Esophagus (tissue), 2 donors: ENCODE data around the gene MLH3. TPM values are rescaled to one million over a fixed set of nuclear protein-coding genes. Genes with fewer than 3 reads are reported as not detected.

Experiments used
- H3K27ac ChIP-seq, 2 donors: one replicate each; pipeline ENCODE4 v1.5.1; 2013; ENCODE audit warnings: low read depth in 2 of 2, mild to moderate bottlenecking in 2 of 2, inconsistent platforms in 1 of 2, low read length in 1 of 2, moderate library complexity in 1 of 2
- H3K27me3 ChIP-seq, 2 donors: one replicate each; pipeline ENCODE4 v1.6.1; 2013; ENCODE audit warnings: low read length in 2 of 2, control low read depth in 1 of 2, mild to moderate bottlenecking in 1 of 2; ENCODE audit not compliant: insufficient read depth in 2 of 2, control insufficient read depth in 1 of 2
- H3K36me3 ChIP-seq, 2 donors: one replicate each; pipeline ENCODE4 v1.6.1; 2013; ENCODE audit warnings: low read length in 1 of 2; ENCODE audit not compliant: control insufficient read depth in 2 of 2, insufficient read depth in 2 of 2
- H3K4me1 ChIP-seq, 2 donors: one replicate each; pipeline ENCODE4 v1.6.1; 2013; ENCODE audit warnings: low read length in 1 of 2; ENCODE audit not compliant: control insufficient read depth in 2 of 2, insufficient read depth in 2 of 2
- H3K4me3 ChIP-seq, 2 donors: one replicate each; pipeline ENCODE4 v1.5.1; 2013; ENCODE audit warnings: low read length in 2 of 2, mild to moderate bottlenecking in 2 of 2, low read depth in 1 of 2, moderate library complexity in 1 of 2
- H3K9me3 ChIP-seq, 2 donors: one replicate each; pipeline ENCODE4 v1.6.1; 2013; ENCODE audit warnings: mild to moderate bottlenecking in 2 of 2, low read depth in 1 of 2, low read length in 1 of 2, moderate library complexity in 1 of 2; ENCODE audit not compliant: control insufficient read depth in 2 of 2, insufficient read depth in 1 of 2
- WGBS, 2 donors: extraction: QIAGEN DNeasy Blood & Tissue Kit; methylation state at CpG; one replicate each; pipeline ENCODE4 v1.1.7; 2013; 5-methylcytosine and 5-hydroxymethylcytosine counted together
- polyA plus RNA-seq, 2 donors: library from polyadenylated mRNA; stranded (reverse); fragments of 200-250 nt; gene quantifications; one replicate each; pipeline ENCODE4 v1.2.3, GENCODE V29; 2013
- donor health status: healthy with polysubstance abuse.
- donor health status: Bipolar disorder and iron deficiency.

MLH3 gene
- polyA plus RNA-seq, 2 donors = 8.0 to 9.0 TPM

DNA sequence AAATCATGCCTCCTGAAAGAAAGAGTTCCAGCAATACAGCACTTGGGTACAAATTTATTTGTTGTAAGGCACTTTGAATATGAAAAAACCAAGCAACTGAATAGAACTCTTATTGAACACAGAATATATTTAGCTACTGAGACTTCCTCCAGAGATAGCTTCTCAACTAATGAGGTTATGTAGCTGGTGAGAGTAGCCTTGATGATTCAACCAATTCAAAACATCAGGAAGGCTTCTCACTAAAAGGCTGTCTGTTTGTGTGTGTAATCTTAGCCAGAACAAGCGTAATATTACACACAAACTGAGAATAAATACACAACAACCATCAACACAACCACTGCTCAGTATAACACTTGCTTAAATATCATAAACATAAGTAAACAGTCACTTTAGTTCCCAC, 28.2 kb downstream of the MLH3 start:
- peaks cover 0 to 2% of the 10 kb centered on the region in 2 donors for H3K4me1 ChIP-seq
- peaks cover 0 to 5% of the 10 kb centered on the region in 2 donors for H3K36me3 ChIP-seq
- no peaks in the 10 kb centered on the region for H3K27me3 ChIP-seq
- H3K27ac ChIP-seq = no peak overlapping the region
- no peaks in the 10 kb centered on the region for H3K9me3 ChIP-seq
- H3K4me3 ChIP-seq = no peak overlapping the region
- 83 to 86% methylated on average over 1 of the region's 1 CpG for WGBS, 2 donors

DNA sequence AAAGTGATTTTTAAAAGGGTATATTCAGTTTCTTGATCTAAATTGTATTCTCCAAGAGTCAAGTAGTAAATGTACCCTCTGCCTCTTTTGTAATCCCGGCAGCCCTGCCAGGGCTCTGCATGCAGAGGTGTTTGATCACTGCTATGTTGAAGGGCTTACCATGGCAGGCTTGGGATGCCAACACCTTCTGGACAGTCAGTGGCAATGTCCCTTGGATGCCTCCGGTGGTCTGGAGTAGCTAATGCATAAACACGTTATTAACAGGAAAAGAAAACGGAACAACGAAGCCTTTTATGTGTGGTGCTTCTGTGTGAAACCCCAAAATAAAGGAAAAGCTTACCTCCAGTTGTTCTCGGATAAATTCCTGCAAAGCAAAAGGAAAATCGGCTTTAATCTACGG, 28.6 kb downstream of the MLH3 start:
- no peaks in the 10 kb centered on the region for H3K27me3 ChIP-seq
- peaks cover 0 to 2% of the 10 kb centered on the region in 2 donors for H3K4me1 ChIP-seq
- no peaks in the 10 kb centered on the region for H3K9me3 ChIP-seq
- H3K4me3 ChIP-seq = no peak overlapping the region
- H3K36me3 ChIP-seq = peaks cover 0 to 5% of the 10 kb centered on the region in 2 donors
- WGBS, 2 donors = 72 to 81% methylated on average over 8 of the region's 8 CpGs
- peak overlapping the region in 1 of 2 donors; percentile 18 for H3K27ac ChIP-seq

DNA sequence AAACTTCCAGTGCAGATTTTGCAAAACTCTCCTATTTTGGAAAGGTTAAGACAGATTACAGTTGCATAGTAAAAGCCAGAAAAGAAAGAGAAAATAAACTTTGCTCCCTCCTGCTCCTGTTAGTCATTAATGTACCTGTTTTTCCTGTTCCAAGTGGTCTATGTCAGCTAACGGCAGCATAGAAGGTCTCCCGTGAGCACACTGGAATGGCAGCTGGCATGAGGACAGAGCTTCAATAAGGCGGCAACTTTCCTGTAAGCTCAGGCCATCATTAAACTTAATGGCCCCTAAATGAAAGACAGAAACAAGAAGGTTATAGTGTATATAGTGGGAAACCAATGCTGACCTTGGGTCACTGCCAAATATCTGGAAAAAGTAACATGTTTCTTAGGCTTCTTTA, 32.6 kb downstream of the MLH3 start:
- Histone ChIP-seq H3K27me3 (no peaks in the 10 kb centered on the region), H3K4me1 (no peaks in the 10 kb centered on the region), H3K27ac (no peak overlapping the region), H3K4me3 (no peak overlapping the region), H3K36me3 (peaks cover 7 to 17% of the 10 kb centered on the region in 2 donors), H3K9me3 (no peaks in the 10 kb centered on the region)
- WGBS, 2 donors = 44 to 51% methylated on average over 3 of the region's 3 CpGs

- H3K27ac ChIP-seq = peak overlapping the region in 1 of 2 donors; percentile 13
- 93 to 94% methylated on average over 3 of the region's 3 CpGs for WGBS, 2 donors
- no peaks in the 10 kb centered on the region for H3K9me3 ChIP-seq
- no peaks in the 10 kb centered on the region for H3K27me3 ChIP-seq
- H3K36me3 ChIP-seq = peaks cover 8 to 16% of the 10 kb centered on the region in 2 donors
- no peaks in the 10 kb centered on the region for H3K4me1 ChIP-seq
- no peak overlapping the region for H3K4me3 ChIP-seq
Observed at GRCh38 chr14:75016815-75017214, 34.5 kb downstream of the MLH3 start.

DNA sequence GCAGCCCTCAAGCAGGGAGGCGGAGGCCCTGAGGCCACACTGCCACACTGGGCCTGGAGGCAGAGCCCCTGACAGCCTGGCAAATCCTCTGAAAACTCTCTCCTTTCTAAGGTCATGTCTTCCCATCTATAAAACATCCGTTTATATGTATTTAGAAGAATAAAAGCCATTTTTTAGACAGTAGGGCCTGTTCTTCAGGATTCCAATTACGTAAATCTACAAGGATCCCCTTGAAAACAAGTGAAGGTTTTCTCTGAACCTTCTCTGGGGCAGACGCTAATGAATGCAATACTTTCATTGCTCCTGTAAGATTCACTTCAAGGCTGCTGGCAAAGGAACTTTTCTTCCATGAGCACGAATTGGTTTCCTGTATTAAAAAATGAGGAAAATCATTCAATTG, 35.8 kb downstream of the MLH3 start:
- H3K4me1 ChIP-seq = no peaks in the 10 kb centered on the region
- no peak overlapping the region for H3K4me3 ChIP-seq
- H3K27ac ChIP-seq = no peak overlapping the region
- H3K36me3 ChIP-seq = peaks cover 8 to 16% of the 10 kb centered on the region in 2 donors
- no peaks in the 10 kb centered on the region for H3K9me3 ChIP-seq
- H3K27me3 ChIP-seq = no peaks in the 10 kb centered on the region
- 81 to 90% methylated on average over 5 of the region's 5 CpGs for WGBS, 2 donors

GRCh38 chr14:75013290-75013689, 38.0 kb downstream of the MLH3 start:
- 85 to 86% methylated on average over 6 of the region's 6 CpGs for WGBS, 2 donors

GRCh38 chr14:75011356-75011994, 39.8 kb downstream of the MLH3 start:
- Histone ChIP-seq H3K27me3 (no peaks in the 10 kb centered on the region), H3K36me3 (peaks cover 20 to 22% of the 10 kb centered on the region in 2 donors), H3K27ac (no peak overlapping the region), H3K4me3 (no peak overlapping the region), H3K4me1 (no peaks in the 10 kb centered on the region), H3K9me3 (no peaks in the 10 kb centered on the region)
- 49 to 65% methylated on average over 4 of the region's 4 CpGs for WGBS, 2 donors

More at GRCh38 chr14:75013290-75013689, 38.0 kb downstream of the MLH3 start:
- Histone ChIP-seq H3K4me3 (no peak overlapping the region), H3K9me3 (no peaks in the 10 kb centered on the region), H3K4me1 (no peaks in the 10 kb centered on the region), H3K36me3 (peaks cover 11 to 22% of the 10 kb centered on the region in 2 donors), H3K27me3 (no peaks in the 10 kb centered on the region), H3K27ac (no peak overlapping the region)

GRCh38 chr14:75010472-75011093, 40.7 kb downstream of the MLH3 start:
- H3K27me3 ChIP-seq = no peaks in the 10 kb centered on the region
- H3K9me3 ChIP-seq = no peaks in the 10 kb centered on the region
- 95 to 96% methylated on average over 4 of the region's 4 CpGs for WGBS, 2 donors
- H3K4me3 ChIP-seq = no peak overlapping the region
- H3K36me3 ChIP-seq = peaks cover 21 to 23% of the 10 kb centered on the region in 2 donors
- no peak overlapping the region for H3K27ac ChIP-seq
- no peaks in the 10 kb centered on the region for H3K4me1 ChIP-seq

- peaks cover 20 to 21% of the 10 kb centered on the region in 2 donors for H3K36me3 ChIP-seq
- 66 to 73% methylated on average over 4 of the region's 4 CpGs for WGBS, 2 donors
Observed at GRCh38 chr14:75009176-75009575, 42.1 kb downstream of the MLH3 start.

DNA sequence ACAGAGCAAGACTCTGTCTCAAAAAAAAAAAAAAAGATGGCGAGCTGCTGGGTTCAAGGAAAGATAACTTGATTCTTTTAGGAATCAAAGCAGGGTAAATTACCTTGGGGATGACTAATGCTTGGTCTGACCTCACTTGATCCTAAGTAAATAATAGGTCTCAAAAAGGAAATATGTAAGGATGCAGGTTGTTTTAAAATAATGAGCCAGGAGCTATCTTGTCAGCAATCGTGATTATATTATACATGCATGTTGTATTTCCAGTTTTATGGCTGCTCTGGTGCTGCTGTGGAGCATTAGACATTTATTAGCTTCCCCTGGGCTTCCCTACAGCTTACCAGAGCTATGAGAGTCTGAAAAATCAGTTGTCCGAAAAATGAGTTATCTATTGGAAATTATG, 45.9 kb downstream of the MLH3 start:
- no peaks in the 10 kb centered on the region for H3K9me3 ChIP-seq
- 73 to 84% methylated on average over 3 of the region's 3 CpGs for WGBS, 2 donors
- no peak overlapping the region for H3K4me3 ChIP-seq
- H3K27me3 ChIP-seq = no peaks in the 10 kb centered on the region
- no peak overlapping the region for H3K27ac ChIP-seq
- H3K4me1 ChIP-seq = peaks cover 0 to 3% of the 10 kb centered on the region in 2 donors
- peaks cover 16 to 17% of the 10 kb centered on the region in 2 donors for H3K36me3 ChIP-seq

More at GRCh38 chr14:75009176-75009575, 42.1 kb downstream of the MLH3 start:
- Histone ChIP-seq H3K27me3 (no peaks in the 10 kb centered on the region), H3K4me1 (no peaks in the 10 kb centered on the region), H3K4me3 (no peak overlapping the region), H3K9me3 (no peaks in the 10 kb centered on the region), H3K27ac (no peak overlapping the region)
